ENCODE measurements around the gene PRKCQ. TPM values are rescaled to one million over a fixed set of nuclear protein-coding genes. Genes with fewer than 3 reads are reported as not detected.

Gene PRKCQ
- total and polyA plus RNA-seq, 2 of the 8 experiments (the other 6 are each of a cell fraction or from before 2014, with no cell fraction given): 9.1 to 22.6 TPM

DNA sequence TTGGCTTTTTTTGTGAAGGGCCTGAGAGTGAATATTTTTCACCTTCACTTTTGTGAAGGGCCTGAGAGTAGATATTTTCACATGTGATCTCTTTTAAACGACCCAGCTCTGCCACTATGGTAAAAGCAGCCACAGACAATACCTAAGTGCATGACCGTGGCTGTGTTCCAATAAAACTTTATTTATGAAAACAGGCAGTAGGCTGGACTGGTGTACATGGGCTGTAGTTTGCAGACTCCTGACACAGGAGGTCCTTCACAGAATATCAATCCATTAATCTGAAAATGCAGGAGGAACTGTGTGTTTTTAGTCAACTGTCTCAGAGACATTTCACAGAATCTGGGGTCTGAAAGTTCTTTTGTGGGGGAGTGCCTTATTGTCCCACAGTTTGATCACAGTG lies 186.9 kb downstream of the PRKCQ start:
- H3K27me3 ChIP-seq (replicated peaks in 1 of 4; ENCODE audit: control insufficient read depth in 3 of 4, extremely low read depth in 1 of 4, insufficient read depth in 3 of 4, low read length in 3 of 4): no peaks in the 10 kb centered on the region
- no peak overlapping the region for H3K14ac ChIP-seq (ENCODE audit: insufficient read length)
- no peak overlapping the region for H2BK15ac ChIP-seq (ENCODE audit: low read length)
- no peak overlapping the region for H2AK5ac ChIP-seq (ENCODE audit: low read depth, low read length)
- no peaks in the 10 kb centered on the region for H3K79me1 ChIP-seq (ENCODE audit: low read depth, low read length)
- WGBS, 2 experiments (ENCODE audit: extremely low coverage in 1 of 2, insufficient coverage in 1 of 2, insufficient read length in 1 of 2, insufficient replicate concordance in 2 of 2, low coverage in 1 of 2, low lambda C conversion rate in 2 of 2, missing lambda C conversion rate in 1 of 2): 89% methylated on average over 2 of the region's 2 CpGs; no CpG with 5 or more reads in 1 of the 2 experiments
- H3K23me2 ChIP-seq (ENCODE audit: low read depth, low read length): no peaks in the 10 kb centered on the region
- TF ChIP-seq, protein P1, sequence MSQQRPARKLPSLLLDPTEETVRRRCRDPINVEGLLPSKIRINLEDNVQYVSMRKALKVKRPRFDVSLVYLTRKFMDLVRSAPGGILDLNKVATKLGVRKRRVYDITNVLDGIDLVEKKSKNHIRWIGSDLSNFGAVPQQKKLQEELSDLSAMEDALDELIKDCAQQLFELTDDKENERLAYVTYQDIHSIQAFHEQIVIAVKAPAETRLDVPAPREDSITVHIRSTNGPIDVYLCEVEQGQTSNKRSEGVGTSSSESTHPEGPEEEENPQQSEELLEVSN (IDR thresholded peaks at IDR 0.05): no peak
- no peak for TF ChIP-seq EGR1 (IDR thresholded peaks at IDR 0.05; ENCODE audit: borderline replicate concordance, low read depth, low read length)
- TF ChIP-seq SAP30 (IDR thresholded peaks at IDR 0.05; ENCODE audit: insufficient read depth, insufficient replicate concordance, low read length): no peak
- no peak for TF ChIP-seq SIRT6 (IDR thresholded peaks at IDR 0.05; ENCODE audit: low read length)
- no peak for TF ChIP-seq SIN3A (conservative IDR thresholded peaks at IDR 0.05 in 1 of 2, IDR thresholded peaks at IDR 0.05 in 1 of 2; ENCODE audit: low read depth in 1 of 2, low read length in 2 of 2)
- no peak for TF ChIP-seq CTBP2 (IDR thresholded peaks at IDR 0.05; ENCODE audit: borderline replicate concordance, insufficient read depth, insufficient read length, low read length)
- no peak for TF ChIP-seq RAD21 (IDR thresholded peaks at IDR 0.05 in 1 of 2, conservative IDR thresholded peaks at IDR 0.05 in 1 of 2; ENCODE audit: low read depth in 2 of 2, low read length in 2 of 2)
- H4K5ac ChIP-seq (ENCODE audit: insufficient read length, low read depth, low read length): no peak overlapping the region
- H2BK120ac ChIP-seq (replicated peaks; ENCODE audit: low read depth, low read length): no peak overlapping the region
- H2AFZ ChIP-seq (ENCODE audit: low read length): no peak overlapping the region
- FAIRE-seq (no peak), DNase-seq (ENCODE audit: low read depth in 1 of 2, low spot score in 2 of 2) (no peak)
- no peak overlapping the region for H3K18ac ChIP-seq (ENCODE audit: extremely low read depth, low read length)
- H3K56ac ChIP-seq (replicated peaks; ENCODE audit: insufficient read length, low read depth, low read length): no peak overlapping the region
- H3K9ac ChIP-seq (replicated peaks in 1 of 4; ENCODE audit: extremely low read depth in 1 of 4, low read depth in 3 of 4, low read length in 3 of 4): no peak overlapping the region
- no peak overlapping the region for H3K23ac ChIP-seq (ENCODE audit: insufficient read length)
- no peaks in the 10 kb centered on the region for H4K20me1 ChIP-seq (replicated peaks in 1 of 2; ENCODE audit: control insufficient read depth in 1 of 2, insufficient read depth in 2 of 2, low read length in 2 of 2)
- H2BK5ac ChIP-seq (ENCODE audit: low read depth, low read length): no peak overlapping the region
- H2BK20ac ChIP-seq (ENCODE audit: low read length): no peak overlapping the region
- no peaks in the 10 kb centered on the region for H3K79me2 ChIP-seq (ENCODE audit: control insufficient read depth in 1 of 2, insufficient read depth in 2 of 2, low read length in 2 of 2)
- no peak overlapping the region for H3K4ac ChIP-seq (replicated peaks; ENCODE audit: insufficient read length, low read depth, low read length)
- H3K9me3 ChIP-seq (ENCODE audit: insufficient read depth in 2 of 2, low read depth in 1 of 2, low read length in 1 of 2): peaks cover 3 to 4% of the 10 kb centered on the region in 2 experiments; a peak in 1 of 4 replicates
- no peaks in the 10 kb centered on the region for H3K36me3 ChIP-seq (ENCODE audit: control insufficient read depth in 2 of 4, insufficient read depth in 4 of 4, low read length in 3 of 4)
- H4K8ac ChIP-seq (ENCODE audit: extremely low read depth, insufficient read depth, low read length): no peak overlapping the region
- CTCF ChIA-PET (ENCODE audit: partially characterized antibody): interaction anchor here (1.1 kb wide), 1 partner anchor 9 kb away, joined by 4 read pairs; no protein-coding TSS in a partner anchor
- no peak overlapping the region for H2BK12ac ChIP-seq (ENCODE audit: low read depth, low read length)
- H3K4me1 ChIP-seq (replicated peaks in 1 of 4; ENCODE audit: control insufficient read depth in 3 of 4, insufficient read depth in 4 of 4, low read length in 3 of 4): no peaks in the 10 kb centered on the region
- H3K4me3 ChIP-seq (ENCODE audit: extremely low read depth in 1 of 4, insufficient read depth in 2 of 4, low read depth in 3 of 4, low read length in 4 of 4): no peak overlapping the region
- H4K91ac ChIP-seq (replicated peaks; ENCODE audit: insufficient read length, low read length): no peak overlapping the region
- H3K27ac ChIP-seq (ENCODE audit: low read depth, low read length): no peak overlapping the region
- POLR2A ChIA-PET (ENCODE audit: partially characterized antibody): no interaction called here
- no peak overlapping the region for H3K4me2 ChIP-seq (ENCODE audit: insufficient read depth in 1 of 2, low read depth in 2 of 2, low read length in 2 of 2)
